Measurements from ENCODE around the gene DYNLT3.
A peak's percentile ranks its signal among the peaks of the same experiment; 100 is the strongest.

DYNLT3 gene

GRCh38 chrX:37846934-37847732 lies at the start of gene DYNLT3:
TSS of gene DYNLT3 (minus strand) at chrX:37847571. CDS start at chrX:37847510, 61 bp downstream.
- DNase-seq (ENCODE audit: low read depth): peak; percentile 52

- no peak for DNase-seq (ENCODE audit: low read depth)
Measured at GRCh38 chrX:37896511-37896890, 49.1 kb upstream of the DYNLT3 start.

GRCh38 chrX:37895795-37896510 lies 48.6 kb upstream of the DYNLT3 start:
- no peak for DNase-seq (ENCODE audit: low read depth)

DNA sequence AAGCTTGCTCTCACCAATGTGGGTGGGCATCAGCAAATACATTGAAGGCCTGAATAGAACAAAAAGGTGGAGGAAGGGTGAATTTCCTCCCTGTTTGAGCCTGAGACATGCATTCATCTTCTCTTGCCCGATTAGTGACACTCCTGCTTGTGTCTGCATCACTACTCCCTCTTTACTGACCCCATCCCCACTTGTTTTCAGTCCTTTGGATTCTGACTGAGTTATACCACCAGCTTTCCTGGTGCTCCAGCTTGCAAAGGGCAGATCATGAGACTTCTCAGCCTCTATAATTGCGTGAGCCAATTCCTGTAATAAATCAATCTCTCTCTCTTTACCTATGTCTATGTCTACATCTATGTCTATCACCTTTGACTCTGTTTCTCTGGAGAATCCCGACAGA lies 47.4 kb upstream of the DYNLT3 start:
- DNase-seq (ENCODE audit: low read depth): no peak

DNA sequence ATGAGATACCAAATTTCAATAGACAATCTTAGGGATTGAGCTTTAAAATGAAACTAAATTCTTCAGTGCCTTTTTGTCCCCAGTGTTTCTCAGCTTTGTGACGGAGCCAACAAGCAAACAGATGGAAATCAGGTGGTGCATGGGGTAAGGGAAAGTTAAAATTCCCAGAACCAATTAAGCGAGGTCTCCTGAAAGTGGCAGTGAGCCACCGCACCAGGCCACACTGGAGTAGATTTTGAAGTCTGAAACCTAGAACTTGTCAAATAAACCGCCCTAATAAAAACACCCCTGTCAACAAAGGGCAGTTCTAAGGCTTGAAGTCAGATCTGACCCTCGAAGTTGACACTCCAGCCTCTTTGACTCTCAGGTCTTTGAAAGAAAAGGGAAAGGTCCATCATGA lies 40.6 kb upstream of the DYNLT3 start:
- no peak for DNase-seq (ENCODE audit: low read depth)

- no peak for DNase-seq (ENCODE audit: low read depth)
Measured at GRCh38 chrX:37887347-37887746, 40.0 kb upstream of the DYNLT3 start.

DNA sequence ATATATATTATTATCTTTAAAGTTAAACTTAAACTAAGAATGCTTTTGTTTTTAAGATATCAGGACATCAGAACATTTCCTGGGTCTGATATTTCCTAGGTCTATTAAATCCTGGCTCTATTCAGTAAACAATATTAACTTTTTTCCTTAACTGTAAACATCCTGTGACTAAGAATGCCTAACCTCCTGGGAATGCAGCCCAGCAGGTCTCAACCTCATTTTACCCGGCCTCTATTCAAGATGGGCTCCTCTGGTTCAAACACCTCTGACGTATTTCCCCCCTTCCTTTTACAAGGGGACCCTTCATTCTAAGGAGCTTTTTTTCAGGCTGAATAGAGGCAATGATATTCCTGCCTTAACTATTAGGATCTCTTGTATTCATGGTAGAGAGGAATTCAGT lies 35.8 kb upstream of the DYNLT3 start:
- no peak for DNase-seq (ENCODE audit: low read depth)

- no peak for DNase-seq (ENCODE audit: low read depth)
Measured at GRCh38 chrX:37879692-37880091, 32.3 kb upstream of the DYNLT3 start.

GRCh38 chrX:37876716-37877115 lies 29.3 kb upstream of the DYNLT3 start:
- no peak for DNase-seq (ENCODE audit: low read depth)

- DNase-seq (ENCODE audit: low read depth): no peak
Measured at GRCh38 chrX:37875675-37876074, 28.3 kb upstream of the DYNLT3 start.

DNA sequence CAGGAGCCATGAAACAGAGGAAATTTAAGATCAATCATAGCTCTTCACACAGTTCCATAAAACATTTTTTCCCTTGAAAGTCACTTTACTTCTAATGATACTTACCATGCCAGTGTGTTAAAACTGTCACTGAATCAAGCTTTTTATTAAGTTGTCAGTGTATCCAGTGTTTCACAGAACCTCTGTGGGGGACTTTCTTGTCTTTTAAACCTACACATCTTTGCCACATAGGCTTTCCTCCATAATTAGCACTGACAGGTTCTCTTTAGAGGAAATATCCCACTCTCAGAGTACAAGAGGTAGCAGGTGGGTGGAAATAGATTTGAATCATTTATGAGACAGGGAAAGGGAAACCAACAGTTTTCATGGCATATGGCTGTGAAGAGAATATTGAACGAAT lies 25.8 kb upstream of the DYNLT3 start:
- DNase-seq (ENCODE audit: low read depth): no peak

DNA sequence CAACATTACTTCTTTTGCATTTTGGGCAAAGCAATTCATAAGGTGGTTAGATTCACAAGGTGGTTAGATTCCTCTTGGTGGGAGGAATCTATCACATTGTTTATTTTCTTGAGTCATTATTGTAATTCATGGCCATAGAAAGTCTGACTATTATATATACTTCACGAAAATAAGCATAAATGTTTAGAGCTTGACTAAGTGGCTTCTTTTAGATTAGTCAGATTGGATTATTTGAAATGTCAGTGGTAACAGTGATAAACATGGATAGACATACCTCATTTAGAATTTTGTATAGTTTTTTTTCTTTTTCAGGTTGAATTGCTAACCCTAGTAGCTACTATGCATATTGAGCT lies 24.9 kb upstream of the DYNLT3 start:
- DNase-seq (ENCODE audit: low read depth): no peak

- no peak for DNase-seq (ENCODE audit: low read depth)
Measured at GRCh38 chrX:37871626-37872302, 24.4 kb upstream of the DYNLT3 start.

- no peak for DNase-seq (ENCODE audit: low read depth)
Measured at GRCh38 chrX:37867536-37868153, 20.3 kb upstream of the DYNLT3 start.

DNA sequence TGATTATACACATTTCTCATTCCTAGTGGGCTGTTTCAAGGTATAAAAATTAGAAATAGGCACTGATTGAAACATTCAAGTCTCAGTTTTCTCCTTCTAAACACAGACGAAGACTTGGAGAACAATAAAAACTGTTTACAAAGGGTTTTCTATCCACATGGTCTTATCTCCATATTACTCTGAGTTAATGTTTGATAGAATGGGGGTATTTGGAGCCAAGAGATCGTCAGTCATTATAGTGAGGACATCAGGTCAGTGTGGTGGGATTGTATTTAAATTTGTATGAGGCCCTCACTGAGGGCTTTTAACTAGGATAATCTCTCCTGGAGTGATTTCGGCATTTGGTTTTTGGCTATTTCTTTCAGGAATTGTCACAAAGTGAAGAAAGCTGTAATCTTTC lies 16.4 kb upstream of the DYNLT3 start:
- no peak for DNase-seq (ENCODE audit: low read depth)

DNA sequence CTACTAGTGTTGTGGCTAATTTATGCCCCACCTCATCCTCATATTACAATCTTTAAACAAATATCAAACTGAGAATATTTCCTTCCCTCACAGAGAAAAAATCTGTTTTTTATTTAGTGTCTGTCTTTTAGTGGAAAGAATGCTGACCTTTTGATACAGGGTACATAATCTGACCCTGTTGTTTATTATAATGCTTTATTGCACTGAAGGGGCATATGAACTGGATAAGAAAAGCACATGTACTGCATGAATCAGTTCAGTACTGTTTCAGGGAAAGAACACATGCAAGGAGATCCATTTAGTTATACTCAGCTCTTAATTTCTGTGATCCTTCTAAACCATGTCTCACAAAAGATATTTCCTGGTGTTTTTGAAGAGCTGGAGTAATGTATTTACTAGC lies 15.5 kb upstream of the DYNLT3 start:
- DNase-seq (ENCODE audit: low read depth): no peak

GRCh38 chrX:37860721-37861120 lies 13.3 kb upstream of the DYNLT3 start:
- DNase-seq (ENCODE audit: low read depth): no peak

- no peak for DNase-seq (ENCODE audit: low read depth)
Measured at GRCh38 chrX:37854748-37855147, 7.4 kb upstream of the DYNLT3 start.

- DNase-seq (ENCODE audit: low read depth): no peak
Measured at GRCh38 chrX:37854148-37854547, 6.8 kb upstream of the DYNLT3 start.

GRCh38 chrX:37847733-37848197 lies 394 bp upstream of the DYNLT3 start:
- no peak for DNase-seq (ENCODE audit: low read depth)

- no peak for DNase-seq (ENCODE audit: low read depth)
Measured at GRCh38 chrX:37846558-37846933, 825 bp downstream of the DYNLT3 start.

GRCh38 chrX:37846141-37846540 lies 1.2 kb downstream of the DYNLT3 start:
- DNase-seq (ENCODE audit: low read depth): no peak

DNA sequence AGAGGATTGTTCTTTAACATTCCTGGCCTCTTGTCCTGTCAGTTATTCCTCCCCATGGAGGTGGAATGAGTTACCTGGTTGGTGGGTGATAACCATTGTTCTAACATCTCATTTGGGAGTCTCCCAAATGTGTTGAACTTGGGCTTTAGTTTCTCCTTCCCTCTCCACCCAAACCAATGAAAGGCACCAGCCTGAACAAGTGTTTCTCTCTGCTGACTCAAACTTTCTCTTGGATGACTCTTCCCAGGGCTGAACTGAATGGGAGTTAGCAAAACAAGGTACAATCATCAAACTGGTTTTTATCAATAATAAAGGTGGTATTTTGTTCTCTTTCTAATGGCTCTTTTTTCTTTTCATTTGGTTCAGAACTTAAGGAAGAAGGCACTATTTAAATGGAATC lies 2.7 kb downstream of the DYNLT3 start:
- no peak for DNase-seq (ENCODE audit: low read depth)

Measured in stimulated activated CD4-positive, alpha-beta T cell treated with anti-CD3 and anti-CD28 coated beads, Interleukin-2, amount 100 ng/mL, for 4 hours (primary cell).